GM23248 (cell line): ENCODE data around the gene CAMK1D. TPM values are rescaled to one million over a fixed set of nuclear protein-coding genes. Genes with fewer than 3 reads are reported as not detected.

Experiments used
- DNase-seq: peaks from one replicate; pipeline ENCODE4 v3.0.0-alpha.2; 2015
- H2AFZ ChIP-seq: fragments of 200-600 bp; sonication (generic); 2 replicates; pipeline ENCODE4 v1.6.1; 2016; ENCODE audit warnings: antibody characterized with exemption
- H3F3A ChIP-seq: fragments of 200-600 bp; sonication (generic); 2 replicates; pipeline ENCODE4 v1.6.1; 2016; ENCODE audit warnings: mild to moderate bottlenecking, antibody characterized with exemption, mixed run types; ENCODE audit not compliant: insufficient read depth
- H3K27ac ChIP-seq: fragments of 200-600 bp; sonication (generic); 2 replicates; pipeline ENCODE4 v1.5.1; 2016; ENCODE audit warnings: mild to moderate bottlenecking
- H3K27me3 ChIP-seq: fragments of 200-600 bp; sonication (generic); replicated peaks from 2 replicates; pipeline ENCODE4 v1.6.1; 2016; ENCODE audit warnings: mild to moderate bottlenecking; ENCODE audit not compliant: insufficient read depth
- H3K36me3 ChIP-seq: fragments of 200-600 bp; sonication (generic); 2 replicates; pipeline ENCODE4 v1.6.1; 2016; ENCODE audit warnings: low read depth, mild to moderate bottlenecking
- H3K4me1 ChIP-seq: fragments of 200-600 bp; sonication (generic); 2 replicates; pipeline ENCODE4 v1.6.1; 2016; ENCODE audit warnings: mild to moderate bottlenecking; ENCODE audit not compliant: insufficient read depth
- H3K4me2 ChIP-seq: fragments of 200-600 bp; sonication (generic); one replicate; pipeline ENCODE4 v1.6.1; 2016; ENCODE audit warnings: mild to moderate bottlenecking; ENCODE audit not compliant: unreplicated experiment
- H3K4me3 ChIP-seq: fragments of 200-600 bp; sonication (generic); 2 replicates; pipeline ENCODE4 v1.5.1; 2016; ENCODE audit warnings: mild to moderate bottlenecking
- H3K79me2 ChIP-seq: fragments of 200-600 bp; sonication (generic); 2 replicates; pipeline ENCODE4 v1.6.1; 2016; ENCODE audit warnings: mild to moderate bottlenecking; ENCODE audit not compliant: insufficient read depth
- H3K9ac ChIP-seq: fragments of 200-600 bp; sonication (generic); 2 replicates; pipeline ENCODE4 v1.6.1; 2016; ENCODE audit warnings: mild to moderate bottlenecking
- H3K9me2 ChIP-seq: fragments of 200-600 bp; sonication (generic); 2 replicates; pipeline ENCODE4 v1.6.1; 2016; ENCODE audit warnings: mixed run types, mild to moderate bottlenecking, moderate library complexity; ENCODE audit not compliant: insufficient read depth
- H3K9me3 ChIP-seq: fragments of 200-600 bp; sonication (generic); one replicate; pipeline ENCODE4 v1.6.1; 2017; ENCODE audit warnings: low read depth
- H4K20me1 ChIP-seq: fragments of 200-600 bp; sonication (generic); 2 replicates; pipeline ENCODE4 v1.6.0; 2016; ENCODE audit not compliant: insufficient read depth
- EZH2 ChIP-seq: fragments of 200-600 bp; sonication (generic); IDR thresholded peaks from 2 replicates; pipeline ENCODE4 v1.6.1; 2018; ENCODE audit warnings: antibody characterized with exemption, mild to moderate bottlenecking; ENCODE audit not compliant: insufficient read depth, poor library complexity, severe bottlenecking
- EZH2phosphoT487 ChIP-seq: fragments of 200-600 bp; sonication (generic); IDR thresholded peaks from 2 replicates; pipeline ENCODE4 v1.6.1; 2018; ENCODE audit warnings: antibody characterized with exemption, moderate library complexity, mild to moderate bottlenecking, low read depth; ENCODE audit not compliant: insufficient read depth
- WGBS, 2 experiments: methylation state at CpG; one replicate each; pipeline ENCODE4 v1.1.6; 2015 to 2017; ENCODE audit warnings: low lambda C conversion rate in 2 of 2, low coverage in 1 of 2; ENCODE audit errors: missing lambda C conversion rate in 2 of 2; 5-methylcytosine and 5-hydroxymethylcytosine counted together
- in situ Hi-C: fragments of 300-500 bp; cut with MboI; formaldehyde crosslinking; loops from 2 replicates; pipeline ENCODE4 v1.15.0; 2020
- polyA plus RNA-seq: library from polyadenylated mRNA; unstranded; fragments of >200 nt; fragmentation: Nextera tagmentation; extraction: Ambion mirVana; gene quantifications from 2 replicates; pipeline ENCODE4 v1.2.1, GENCODE V29; 2016
- total RNA-seq: library from RNA; depleted of rRNA; stranded (reverse); fragments of >200 nt; shearing (Covaris generic); gene quantifications from 2 replicates; pipeline ENCODE4 v1.2.3, GENCODE V29; 2014

CAMK1D gene
- total and polyA plus RNA-seq, 2 experiments from 2014 or later, result 0.22 to 0.55 TPM

- in situ Hi-C loops, result no loop called here
Measured at GRCh38 chr10:12825260-12825849, 476.0 kb downstream of the CAMK1D start.

GRCh38 chr10:12826800-12827372, 477.5 kb downstream of the CAMK1D start:
- Histone ChIP-seq H3F3A (no peaks in the 10 kb centered on the region), H2AFZ (no peak overlapping the region), H4K20me1 (no peaks in the 10 kb centered on the region), H3K27ac (no peak overlapping the region), H3K79me2 (no peaks in the 10 kb centered on the region), H3K27me3 (no peaks in the 10 kb centered on the region), H3K4me3 (no peak overlapping the region), H3K4me1 (no peaks in the 10 kb centered on the region), H3K9ac (no peak overlapping the region), H3K36me3 (no peaks in the 10 kb centered on the region), H3K9me3 (no peaks in the 10 kb centered on the region), H3K9me2 (no peaks in the 10 kb centered on the region), H3K4me2 (no peak overlapping the region)
- TF ChIP-seq EZH2 (no peak), EZH2phosphoT487 (no peak)
- DNase-seq, result no peak
- in situ Hi-C loops, result no loop called here
- WGBS, 2 experiments, result 75 to 85% methylated on average over 6 of the region's 6 CpGs

More at GRCh38 chr10:12825260-12825849, 476.0 kb downstream of the CAMK1D start:
- no peaks in the 10 kb centered on the region for H3K9me2 ChIP-seq
- H3K4me2 ChIP-seq, result no peak overlapping the region
- DNase-seq, result no peak
- H3K79me2 ChIP-seq, result no peaks in the 10 kb centered on the region
- no peak overlapping the region for H2AFZ ChIP-seq
- H3K4me3 ChIP-seq, result no peak overlapping the region
- H3K9ac ChIP-seq, result no peak overlapping the region
- TF ChIP-seq EZH2phosphoT487 (no peak), EZH2 (no peak)
- H3K27me3 ChIP-seq, result no peaks in the 10 kb centered on the region
- WGBS, 2 experiments, result 72 to 79% methylated on average over 12 of the region's 12 CpGs
- no peaks in the 10 kb centered on the region for H3K36me3 ChIP-seq
- no peaks in the 10 kb centered on the region for H3K9me3 ChIP-seq
- no peaks in the 10 kb centered on the region for H3F3A ChIP-seq
- no peak overlapping the region for H3K27ac ChIP-seq
- no peaks in the 10 kb centered on the region for H4K20me1 ChIP-seq
- no peaks in the 10 kb centered on the region for H3K4me1 ChIP-seq

GRCh38 chr10:12828736-12829135, 479.4 kb downstream of the CAMK1D start:
- H3K9me3 ChIP-seq, result no peaks in the 10 kb centered on the region
- H3K4me3 ChIP-seq, result no peak overlapping the region
- H3K79me2 ChIP-seq, result no peaks in the 10 kb centered on the region
- no peak overlapping the region for H3K27ac ChIP-seq
- in situ Hi-C loops, result no loop called here
- TF ChIP-seq EZH2, result no peak
- TF ChIP-seq EZH2phosphoT487, result no peak
- no peaks in the 10 kb centered on the region for H3K36me3 ChIP-seq
- no peak overlapping the region for H3K4me2 ChIP-seq
- no peaks in the 10 kb centered on the region for H3F3A ChIP-seq
- H3K4me1 ChIP-seq, result no peaks in the 10 kb centered on the region
- H2AFZ ChIP-seq, result no peak overlapping the region
- H3K9me2 ChIP-seq, result no peaks in the 10 kb centered on the region
- 78 to 85% methylated on average over 11 to 16 of the region's 16 CpGs for WGBS, 2 experiments
- H3K9ac ChIP-seq, result no peak overlapping the region
- no peak for DNase-seq
- no peaks in the 10 kb centered on the region for H3K27me3 ChIP-seq
- H4K20me1 ChIP-seq, result no peaks in the 10 kb centered on the region

GRCh38 chr10:12829831-12830390, 480.6 kb downstream of the CAMK1D start:
- Histone ChIP-seq H3K27ac (no peak overlapping the region), H3K4me1 (no peaks in the 10 kb centered on the region), H3K79me2 (no peaks in the 10 kb centered on the region), H2AFZ (no peak overlapping the region), H3K9me2 (no peaks in the 10 kb centered on the region), H3F3A (no peaks in the 10 kb centered on the region), H3K4me2 (no peak overlapping the region), H3K27me3 (no peaks in the 10 kb centered on the region), H4K20me1 (no peaks in the 10 kb centered on the region), H3K36me3 (no peaks in the 10 kb centered on the region), H3K4me3 (no peak overlapping the region), H3K9ac (no peak overlapping the region), H3K9me3 (no peaks in the 10 kb centered on the region)
- no peak for DNase-seq
- in situ Hi-C loops, result no loop called here
- TF ChIP-seq EZH2phosphoT487, result no peak
- TF ChIP-seq EZH2, result no peak
- WGBS, 2 experiments, result 53 to 58% methylated on average over 6 of the region's 6 CpGs
